ENCODE measurements around the gene NCK1. TPM values are rescaled to one million over a fixed set of nuclear protein-coding genes. Genes with fewer than 3 reads are reported as not detected.
"Not testable (repeated sequence)": the region's sequence is repeated elsewhere in the genome, so short reads cannot be mapped to it uniquely, and the experiment has no call there.

The NCK1 gene
- total RNA-seq, 1 donor from 2014 or later = 11.4 TPM

GRCh38 chr3:136901391-136901790 lies 39.4 kb downstream of the NCK1 start:
- no peak for TF ChIP-seq CTCF (conservative IDR thresholded peaks at IDR 0.05; ENCODE audit: low read depth, low read length)
- no peak for DNase-seq (ENCODE audit: low read depth)

GRCh38 chr3:136902530-136902929 lies 40.5 kb downstream of the NCK1 start:
- DNase-seq (ENCODE audit: low read depth); H3K4me3 ChIP-seq (ENCODE audit: low read depth, low read length): not testable (repeated sequence)

More at GRCh38 chr3:136901391-136901790, 39.4 kb downstream of the NCK1 start:
- no peak overlapping the region for H3K4me3 ChIP-seq (ENCODE audit: low read depth, low read length)

GRCh38 chr3:136903899-136904298 lies 41.9 kb downstream of the NCK1 start:
- no peak overlapping the region for H3K4me3 ChIP-seq (ENCODE audit: low read depth, low read length)
- no peak for DNase-seq (ENCODE audit: low read depth)
- no peak for TF ChIP-seq CTCF (conservative IDR thresholded peaks at IDR 0.05; ENCODE audit: low read depth, low read length)

- TF ChIP-seq CTCF (conservative IDR thresholded peaks at IDR 0.05; ENCODE audit: low read depth, low read length) = no peak
- DNase-seq (ENCODE audit: low read depth) = no peak
- no peak overlapping the region for H3K4me3 ChIP-seq (ENCODE audit: low read depth, low read length)
These were observed 42.7 kb downstream of the NCK1 start for GRCh38 chr3:136904746-136905145.

- no peak for TF ChIP-seq CTCF (conservative IDR thresholded peaks at IDR 0.05; ENCODE audit: low read depth, low read length)
- no peak overlapping the region for H3K4me3 ChIP-seq (ENCODE audit: low read depth, low read length)
- no peak for DNase-seq (ENCODE audit: low read depth)
These were observed 43.5 kb downstream of the NCK1 start for GRCh38 chr3:136905549-136905948.

- DNase-seq (ENCODE audit: low read depth) = no peak
These were observed 44.7 kb downstream of the NCK1 start for GRCh38 chr3:136906725-136907124.

GRCh38 chr3:136908297-136908696 lies 46.3 kb downstream of the NCK1 start:
- TF ChIP-seq CTCF (conservative IDR thresholded peaks at IDR 0.05; ENCODE audit: low read depth, low read length) = no peak
- no peak for DNase-seq (ENCODE audit: low read depth)
- H3K4me3 ChIP-seq (ENCODE audit: low read depth, low read length) = no peak overlapping the region

More at GRCh38 chr3:136906725-136907124, 44.7 kb downstream of the NCK1 start:
- no peak for TF ChIP-seq CTCF (conservative IDR thresholded peaks at IDR 0.05; ENCODE audit: low read depth, low read length)
- H3K4me3 ChIP-seq (ENCODE audit: low read depth, low read length) = no peak overlapping the region

Measured in epithelial cell of proximal tubule (primary cell).